Spleen (tissue), 7 donors: Measurements from ENCODE around the gene RNF169.

Experiments used
- POLR2AphosphoS5 ChIP-seq, 3 donors: sonication (generic); formaldehyde crosslinking; IDR thresholded peaks; one replicate each; pipeline ENCODE4 v1.5.1; 2017; ENCODE audit warnings: antibody characterized with exemption in 3 of 3
- TF ChIP-seq, protein P1 (sequence below), 11 experiments: fragments of 200-600 bp in 7 of 11; fragments of 450-650 bp in 4 of 11; sonication (generic) in 4 of 11; IDR thresholded peaks in 8 of 11; conservative IDR thresholded peaks in 3 of 11; 1 replicate in 7 of 11; 2 replicates in 4 of 11; pipeline versions ENCODE4 v1.4.0 to v1.8.0; 2016 to 2021; ENCODE audit warnings: antibody characterized with exemption in 11 of 11, inconsistent platforms in 4 of 11, mild to moderate bottlenecking in 1 of 11
- donor health status: DM: no; HTN: no; CAD: no; lungs with moderate emphysema.
- donor health status: DM: no; HTN: no; CAD: no.
- donor health status: DM: no; HTN: no; CAD: no.

DNA sequence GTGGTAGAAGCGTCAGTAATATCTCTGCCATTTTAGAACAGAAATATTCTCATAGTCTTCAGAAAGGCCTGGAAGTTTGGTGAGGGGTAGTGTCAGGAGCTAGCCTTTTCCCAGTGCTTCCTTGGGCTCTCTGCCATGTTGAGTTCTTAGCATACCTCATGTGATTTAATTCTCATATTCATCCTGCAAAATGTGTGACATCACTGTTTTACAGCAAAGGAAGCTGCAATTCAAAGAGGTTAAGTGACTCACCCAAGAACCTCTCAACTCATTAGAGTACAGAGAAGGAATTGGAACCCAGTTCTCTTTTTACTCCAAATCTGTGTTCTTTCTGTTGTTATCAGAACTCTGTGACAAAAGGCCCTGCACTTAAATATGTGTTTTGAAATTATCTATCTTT lies 72.1 kb downstream of the RNF169 start:
- TF ChIP-seq, protein P1, sequence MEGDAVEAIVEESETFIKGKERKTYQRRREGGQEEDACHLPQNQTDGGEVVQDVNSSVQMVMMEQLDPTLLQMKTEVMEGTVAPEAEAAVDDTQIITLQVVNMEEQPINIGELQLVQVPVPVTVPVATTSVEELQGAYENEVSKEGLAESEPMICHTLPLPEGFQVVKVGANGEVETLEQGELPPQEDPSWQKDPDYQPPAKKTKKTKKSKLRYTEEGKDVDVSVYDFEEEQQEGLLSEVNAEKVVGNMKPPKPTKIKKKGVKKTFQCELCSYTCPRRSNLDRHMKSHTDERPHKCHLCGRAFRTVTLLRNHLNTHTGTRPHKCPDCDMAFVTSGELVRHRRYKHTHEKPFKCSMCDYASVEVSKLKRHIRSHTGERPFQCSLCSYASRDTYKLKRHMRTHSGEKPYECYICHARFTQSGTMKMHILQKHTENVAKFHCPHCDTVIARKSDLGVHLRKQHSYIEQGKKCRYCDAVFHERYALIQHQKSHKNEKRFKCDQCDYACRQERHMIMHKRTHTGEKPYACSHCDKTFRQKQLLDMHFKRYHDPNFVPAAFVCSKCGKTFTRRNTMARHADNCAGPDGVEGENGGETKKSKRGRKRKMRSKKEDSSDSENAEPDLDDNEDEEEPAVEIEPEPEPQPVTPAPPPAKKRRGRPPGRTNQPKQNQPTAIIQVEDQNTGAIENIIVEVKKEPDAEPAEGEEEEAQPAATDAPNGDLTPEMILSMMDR (IDR thresholded peaks at IDR 0.05 in 8 of 11, conservative IDR thresholded peaks at IDR 0.05 in 3 of 11) = no peak
- no peak for TF ChIP-seq POLR2AphosphoS5 (IDR thresholded peaks at IDR 0.05)
